IPS-20b (cell line): ENCODE measurements around the gene MOB3B.

Source experiments
- H3K27ac ChIP-seq: one replicate; pipeline ENCODE4 v1.5.1; 2013; ENCODE audit warnings: low read length
- H3K27me3 ChIP-seq: 2 replicates; pipeline ENCODE4 v1.6.1; 2013; ENCODE audit warnings: mild to moderate bottlenecking, low read length, inconsistent platforms; ENCODE audit not compliant: insufficient read depth
- H3K36me3 ChIP-seq: 2 replicates; pipeline ENCODE4 v1.6.1; 2013; ENCODE audit warnings: low read depth, mild to moderate bottlenecking, inconsistent platforms, low read length, moderate library complexity; ENCODE audit not compliant: insufficient read depth
- H3K4me1 ChIP-seq: 2 replicates; pipeline ENCODE4 v1.6.1; 2013; ENCODE audit warnings: mild to moderate bottlenecking, control low read depth, inconsistent platforms, low read length, moderate library complexity; ENCODE audit not compliant: insufficient read depth
- H3K4me3 ChIP-seq: 2 replicates; pipeline ENCODE4 v1.5.1; 2013; ENCODE audit warnings: mild to moderate bottlenecking, low read length, inconsistent platforms
- H3K9ac ChIP-seq: 2 replicates; pipeline ENCODE4 v1.6.1; 2013; ENCODE audit warnings: low read depth, mild to moderate bottlenecking, inconsistent platforms, low read length, moderate library complexity
- H3K9me3 ChIP-seq: 2 replicates; pipeline ENCODE4 v1.6.1; 2013; ENCODE audit warnings: mild to moderate bottlenecking, low read depth, low read length, inconsistent platforms; ENCODE audit not compliant: insufficient read depth

Gene MOB3B

GRCh38 chr9:27393054-27393846 lies 136.4 kb downstream of the MOB3B start:
- H3K27me3 ChIP-seq: no peaks in the 10 kb centered on the region
- H3K4me3 ChIP-seq: no peak overlapping the region
- H3K9me3 ChIP-seq: no peaks in the 10 kb centered on the region
- H3K27ac ChIP-seq: no peak overlapping the region
- no peak overlapping the region for H3K9ac ChIP-seq
- H3K4me1 ChIP-seq: peaks cover 20% of the 10 kb centered on the region
- H3K36me3 ChIP-seq: no peaks in the 10 kb centered on the region

- no peaks in the 10 kb centered on the region for H3K27me3 ChIP-seq
- H3K36me3 ChIP-seq: no peaks in the 10 kb centered on the region
- peaks cover 20% of the 10 kb centered on the region for H3K4me1 ChIP-seq
These were observed 137.2 kb downstream of the MOB3B start for GRCh38 chr9:27392451-27392850.

GRCh38 chr9:27391040-27391895 lies 138.3 kb downstream of the MOB3B start:
- no peak overlapping the region for H3K27ac ChIP-seq
- H3K4me1 ChIP-seq: peaks cover 29% of the 10 kb centered on the region
- H3K4me3 ChIP-seq: no peak overlapping the region
- H3K9ac ChIP-seq: no peak overlapping the region
- H3K9me3 ChIP-seq: no peaks in the 10 kb centered on the region
- H3K36me3 ChIP-seq: no peaks in the 10 kb centered on the region
- H3K27me3 ChIP-seq: no peaks in the 10 kb centered on the region

More at GRCh38 chr9:27392451-27392850, 137.2 kb downstream of the MOB3B start:
- no peak overlapping the region for H3K4me3 ChIP-seq
- H3K9me3 ChIP-seq: no peaks in the 10 kb centered on the region
- H3K9ac ChIP-seq: no peak overlapping the region
- H3K27ac ChIP-seq: no peak overlapping the region

- no peaks in the 10 kb centered on the region for H3K9me3 ChIP-seq
These were observed 141.5 kb downstream of the MOB3B start for GRCh38 chr9:27388150-27388549.

GRCh38 chr9:27387722-27388121 lies 141.9 kb downstream of the MOB3B start:
- no peak overlapping the region for H3K27ac ChIP-seq
- no peaks in the 10 kb centered on the region for H3K36me3 ChIP-seq
- no peak overlapping the region for H3K9ac ChIP-seq
- no peak overlapping the region for H3K4me3 ChIP-seq
- H3K27me3 ChIP-seq: no peaks in the 10 kb centered on the region
- no peaks in the 10 kb centered on the region for H3K9me3 ChIP-seq
- peaks cover 15% of the 10 kb centered on the region for H3K4me1 ChIP-seq

More at GRCh38 chr9:27388150-27388549, 141.5 kb downstream of the MOB3B start:
- peaks cover 15% of the 10 kb centered on the region for H3K4me1 ChIP-seq
- no peak overlapping the region for H3K9ac ChIP-seq
- no peaks in the 10 kb centered on the region for H3K27me3 ChIP-seq
- no peak overlapping the region for H3K4me3 ChIP-seq
- H3K36me3 ChIP-seq: no peaks in the 10 kb centered on the region
- H3K27ac ChIP-seq: no peak overlapping the region

GRCh38 chr9:27386571-27387091 lies 143.0 kb downstream of the MOB3B start:
- H3K4me1 ChIP-seq: peaks cover 15% of the 10 kb centered on the region
- H3K27me3 ChIP-seq: no peaks in the 10 kb centered on the region
- H3K27ac ChIP-seq: no peak overlapping the region
- no peaks in the 10 kb centered on the region for H3K9me3 ChIP-seq
- H3K4me3 ChIP-seq: no peak overlapping the region
- no peak overlapping the region for H3K9ac ChIP-seq
- H3K36me3 ChIP-seq: no peaks in the 10 kb centered on the region

GRCh38 chr9:27385606-27386322 lies 143.8 kb downstream of the MOB3B start:
- no peak overlapping the region for H3K27ac ChIP-seq
- H3K4me3 ChIP-seq: no peak overlapping the region
- no peaks in the 10 kb centered on the region for H3K9me3 ChIP-seq
- H3K9ac ChIP-seq: no peak overlapping the region
- no peaks in the 10 kb centered on the region for H3K36me3 ChIP-seq
- H3K27me3 ChIP-seq: no peaks in the 10 kb centered on the region
- H3K4me1 ChIP-seq: peaks cover 12% of the 10 kb centered on the region

GRCh38 chr9:27384262-27385014 lies 145.2 kb downstream of the MOB3B start:
- H3K36me3 ChIP-seq: no peaks in the 10 kb centered on the region
- H3K4me1 ChIP-seq: peaks cover 12% of the 10 kb centered on the region
- no peak overlapping the region for H3K4me3 ChIP-seq
- no peak overlapping the region for H3K27ac ChIP-seq
- no peak overlapping the region for H3K9ac ChIP-seq
- no peaks in the 10 kb centered on the region for H3K27me3 ChIP-seq
- H3K9me3 ChIP-seq: no peaks in the 10 kb centered on the region

GRCh38 chr9:27383524-27383923 lies 146.1 kb downstream of the MOB3B start:
- Histone ChIP-seq H3K9me3 (no peaks in the 10 kb centered on the region), H3K4me3 (no peak overlapping the region), H3K4me1 (peaks cover 12% of the 10 kb centered on the region)

GRCh38 chr9:27382975-27383374 lies 146.6 kb downstream of the MOB3B start:
- no peaks in the 10 kb centered on the region for H3K9me3 ChIP-seq
- no peak overlapping the region for H3K9ac ChIP-seq
- H3K4me1 ChIP-seq: peaks cover 12% of the 10 kb centered on the region
- H3K27ac ChIP-seq: no peak overlapping the region
- H3K27me3 ChIP-seq: no peaks in the 10 kb centered on the region
- no peaks in the 10 kb centered on the region for H3K36me3 ChIP-seq
- no peak overlapping the region for H3K4me3 ChIP-seq

More at GRCh38 chr9:27383524-27383923, 146.1 kb downstream of the MOB3B start:
- no peak overlapping the region for H3K9ac ChIP-seq
- no peak overlapping the region for H3K27ac ChIP-seq
- no peaks in the 10 kb centered on the region for H3K27me3 ChIP-seq
- H3K36me3 ChIP-seq: no peaks in the 10 kb centered on the region

GRCh38 chr9:27382308-27382707 lies 147.3 kb downstream of the MOB3B start:
- Histone ChIP-seq H3K27ac (no peak overlapping the region), H3K4me1 (peaks cover 19% of the 10 kb centered on the region), H3K9me3 (no peaks in the 10 kb centered on the region), H3K4me3 (no peak overlapping the region), H3K9ac (no peak overlapping the region), H3K27me3 (no peaks in the 10 kb centered on the region), H3K36me3 (no peaks in the 10 kb centered on the region)
